ENCODE measurements around the gene KIAA1755. TPM values are rescaled to one million over a fixed set of nuclear protein-coding genes. Genes with fewer than 3 reads are reported as not detected.
A peak's percentile ranks its signal among the peaks of the same experiment; 100 is the strongest.

Gene KIAA1755
- total and polyA plus RNA-seq, 7 donors, result 1.2 to 39.1 (median 11.6) TPM; not detected in 1

- peak; percentile 33 for DNase-seq
- TF ChIP-seq CTCF (IDR thresholded peaks at IDR 0.05) (no peak), POLR2A (IDR thresholded peaks at IDR 0.05) (no peak), EP300 (IDR thresholded peaks at IDR 0.05) (no peak), POLR2AphosphoS5 (IDR thresholded peaks at IDR 0.05) (no peak)
- 74 to 76% methylated on average over 5 of the region's 5 CpGs for WGBS, 2 donors
- no peaks in the 10 kb centered on the region for H3K36me3 ChIP-seq
- intact Hi-C loops (cut with DNase I), result no loop called here
- no peak overlapping the region for H3K4me3 ChIP-seq
- no peaks in the 10 kb centered on the region for H3K9me3 ChIP-seq
- H3K27me3 ChIP-seq, result no peaks in the 10 kb centered on the region
- H3K4me1 ChIP-seq, result peaks cover 0 to 19% (median 9%) of the 10 kb centered on the region in 4 donors
- H3K27ac ChIP-seq, result no peak overlapping the region
Observed at GRCh38 chr20:38194971-38195504, 65.5 kb downstream of the KIAA1755 start.

DNA sequence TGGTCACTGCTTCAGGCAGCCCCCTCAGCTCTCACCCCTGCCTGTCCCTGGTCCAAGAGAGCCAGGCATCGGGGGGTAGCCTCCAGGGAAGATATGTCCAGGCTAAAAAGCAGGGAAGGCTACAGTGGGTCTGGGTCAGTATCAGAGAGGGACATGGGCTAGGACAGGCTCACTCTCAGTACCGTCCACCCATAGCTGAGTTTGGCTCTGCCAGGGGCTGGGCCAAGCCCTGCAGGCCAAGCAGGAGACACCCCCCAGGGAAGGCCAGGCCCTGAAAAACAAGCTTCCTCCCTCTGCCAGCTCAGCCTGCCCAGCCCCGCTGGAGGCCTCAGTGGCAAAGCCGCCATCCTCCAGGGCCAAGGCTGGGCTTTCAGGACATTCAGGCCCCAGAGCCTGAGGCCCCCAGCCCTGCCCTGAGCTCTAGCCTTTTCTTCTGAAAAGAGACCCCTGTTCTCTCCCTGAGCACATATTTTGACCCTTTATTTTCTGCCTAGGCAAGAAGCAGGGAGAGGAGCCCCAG is 66.9 kb downstream of the KIAA1755 start:
- WGBS, 2 donors, result 93 to 98% methylated on average over 4 of the region's 4 CpGs
- no peak overlapping the region for H3K27ac ChIP-seq
- DNase-seq, result peak; percentile 32
- intact Hi-C loops (cut with DNase I), result no loop called here
- peaks cover 0 to 19% (median 9%) of the 10 kb centered on the region in 4 donors for H3K4me1 ChIP-seq
- no peak for TF ChIP-seq POLR2A (IDR thresholded peaks at IDR 0.05)
- no peak for TF ChIP-seq EP300 (IDR thresholded peaks at IDR 0.05)
- TF ChIP-seq CTCF (IDR thresholded peaks at IDR 0.05), result no peak
- H3K27me3 ChIP-seq, result no peaks in the 10 kb centered on the region
- no peaks in the 10 kb centered on the region for H3K9me3 ChIP-seq
- H3K4me3 ChIP-seq, result no peak overlapping the region
- no peaks in the 10 kb centered on the region for H3K36me3 ChIP-seq

GRCh38 chr20:38192323-38192885 is 68.1 kb downstream of the KIAA1755 start:
- TF ChIP-seq POLR2AphosphoS5 (IDR thresholded peaks at IDR 0.05) (no peak), EP300 (IDR thresholded peaks at IDR 0.05) (no peak), CTCF (IDR thresholded peaks at IDR 0.05) (no peak), POLR2A (IDR thresholded peaks at IDR 0.05) (no peak)
- H3K36me3 ChIP-seq, result no peaks in the 10 kb centered on the region
- no peaks in the 10 kb centered on the region for H3K27me3 ChIP-seq
- WGBS, 2 donors, result 82 to 86% methylated on average over 9 of the region's 9 CpGs
- peaks cover 0 to 19% (median 9%) of the 10 kb centered on the region in 4 donors for H3K4me1 ChIP-seq
- intact Hi-C loops (cut with DNase I), result no loop called here
- H3K4me3 ChIP-seq, result no peak overlapping the region
- peak; percentile 20 for DNase-seq
- no peak overlapping the region for H3K27ac ChIP-seq
- no peaks in the 10 kb centered on the region for H3K9me3 ChIP-seq

GRCh38 chr20:38191654-38192053 is 68.9 kb downstream of the KIAA1755 start:
- Histone ChIP-seq H3K27me3 (no peaks in the 10 kb centered on the region), H3K4me3 (no peak overlapping the region), H3K4me1 (peaks cover 0 to 19% (median 9%) of the 10 kb centered on the region in 4 donors), H3K9me3 (no peaks in the 10 kb centered on the region), H3K36me3 (no peaks in the 10 kb centered on the region), H3K27ac (peak overlapping the region in 1 of 4 donors; percentile 57)
- TF ChIP-seq POLR2A (IDR thresholded peaks at IDR 0.05) (no peak), EP300 (IDR thresholded peaks at IDR 0.05) (no peak), CTCF (IDR thresholded peaks at IDR 0.05) (no peak), POLR2AphosphoS5 (IDR thresholded peaks at IDR 0.05) (no peak)
- DNase-seq, result peak; percentile 21
- WGBS, 2 donors, result 69 to 84% methylated on average over 5 of the region's 5 CpGs
- intact Hi-C loops (cut with DNase I), result no loop called here
